Hypothalamus (tissue), 51 donors: ENCODE data around the gene CNTRL.
"Not testable (repeated sequence)": the region's sequence is repeated elsewhere in the genome, so short reads cannot be mapped to it uniquely, and the experiment has no call there.

Experiments
- DNase-seq, 51 donors: peaks; one replicate each; lab custom pipeline; 2025; lab: John Stamatoyannopoulos, UW

Gene CNTRL

DNA sequence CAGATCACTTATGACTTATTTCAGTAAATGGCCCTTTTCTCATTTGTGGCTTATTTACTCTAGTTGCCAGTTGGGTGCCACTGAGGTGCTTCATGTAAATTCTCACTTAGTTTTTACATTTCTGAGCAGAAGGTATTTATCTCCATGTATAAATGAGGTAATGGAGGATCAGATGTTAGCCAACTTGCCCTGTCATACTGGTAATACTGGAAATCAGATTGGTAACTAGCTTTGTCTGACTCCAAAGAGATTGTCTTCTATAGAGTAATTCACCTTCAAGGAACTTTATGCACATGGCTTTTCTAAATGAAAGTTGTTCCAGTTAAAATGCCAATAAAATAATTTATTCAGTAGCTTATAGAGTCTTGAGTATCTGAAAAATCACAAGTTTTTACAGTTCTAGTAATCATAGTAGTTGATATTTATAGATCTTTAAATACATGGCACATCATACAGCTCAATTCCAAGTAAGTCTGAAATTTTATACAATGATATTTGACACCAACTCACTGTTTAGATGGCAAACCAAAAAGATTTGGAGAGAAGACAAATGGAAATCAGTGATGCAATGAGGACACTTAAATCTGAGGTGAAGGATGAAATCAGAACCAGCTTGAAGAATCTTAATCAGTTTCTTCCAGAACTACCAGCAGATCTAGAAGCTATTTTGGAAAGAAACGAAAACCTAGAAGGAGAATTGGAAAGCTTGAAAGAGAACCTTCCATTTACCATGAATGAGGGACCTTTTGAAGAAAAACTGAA is 98.2 kb downstream of the CNTRL start:
- no peak for DNase-seq

- peak in 1 of 51 donors; percentile 6 for DNase-seq
Measured at GRCh38 chr9:121173501-121173900, 98.7 kb downstream of the CNTRL start.

GRCh38 chr9:121178676-121179372 is 104.1 kb downstream of the CNTRL start:
- DNase-seq: no peak

GRCh38 chr9:121179373-121179721 is 104.6 kb downstream of the CNTRL start:
- not testable (repeated sequence) for DNase-seq

DNA sequence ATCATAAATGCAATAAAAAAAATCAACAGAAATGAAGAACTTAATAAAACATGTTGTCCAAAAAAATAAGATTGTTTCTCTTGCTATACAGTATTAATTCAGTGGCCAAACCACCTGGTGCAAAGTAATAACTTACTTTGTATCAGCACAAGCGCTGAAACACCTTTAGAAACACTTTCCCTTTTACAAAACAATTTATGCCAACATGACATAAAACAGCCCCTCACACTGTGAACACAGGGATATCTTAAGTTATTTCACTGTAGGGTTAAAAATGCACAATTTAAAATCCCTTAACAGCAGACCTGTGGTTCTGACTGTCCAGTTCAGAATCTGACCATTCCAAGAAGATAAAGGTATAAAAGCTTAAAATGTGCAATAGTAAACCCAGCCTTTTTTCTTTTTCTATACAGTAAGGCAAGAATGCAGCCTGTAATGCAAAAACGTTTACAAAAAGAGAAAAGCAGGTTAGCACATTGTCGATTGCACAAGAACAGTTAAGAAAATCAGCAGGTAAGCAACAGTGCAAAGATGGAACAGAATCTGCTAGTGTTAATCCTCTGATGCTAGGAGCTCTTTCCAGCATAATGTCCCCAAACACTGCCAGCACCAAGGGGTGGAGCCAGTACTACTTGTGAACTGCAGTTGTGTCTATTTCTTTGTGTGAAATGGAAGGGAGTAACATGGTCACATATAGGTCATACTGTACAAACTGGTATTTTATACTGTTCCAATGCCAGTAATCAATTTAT is 105.4 kb downstream of the CNTRL start:
- peak in 2 of 51 donors; percentile 9 for DNase-seq

GRCh38 chr9:121182101-121182836 is 107.5 kb downstream of the CNTRL start:
- DNase-seq: no peak

DNA sequence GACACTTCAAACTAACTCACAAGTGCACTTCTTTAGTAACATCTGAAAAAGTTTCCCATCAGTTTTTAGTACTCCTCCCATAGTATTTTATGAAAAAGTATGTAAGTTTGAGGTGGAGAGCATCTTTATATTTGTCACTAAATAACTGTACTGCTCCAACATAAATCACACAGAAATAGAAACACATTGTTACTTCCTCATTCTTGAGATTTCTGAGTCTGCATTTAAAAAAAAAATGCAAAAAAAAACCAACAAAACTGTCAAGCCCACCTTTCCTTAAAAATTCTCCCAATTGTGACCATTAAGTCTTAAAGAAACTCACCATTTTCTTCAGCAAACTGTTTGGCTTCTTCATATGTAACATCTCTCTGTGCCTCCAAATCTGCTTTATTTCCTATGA is 108.2 kb downstream of the CNTRL start:
- no peak for DNase-seq

DNA sequence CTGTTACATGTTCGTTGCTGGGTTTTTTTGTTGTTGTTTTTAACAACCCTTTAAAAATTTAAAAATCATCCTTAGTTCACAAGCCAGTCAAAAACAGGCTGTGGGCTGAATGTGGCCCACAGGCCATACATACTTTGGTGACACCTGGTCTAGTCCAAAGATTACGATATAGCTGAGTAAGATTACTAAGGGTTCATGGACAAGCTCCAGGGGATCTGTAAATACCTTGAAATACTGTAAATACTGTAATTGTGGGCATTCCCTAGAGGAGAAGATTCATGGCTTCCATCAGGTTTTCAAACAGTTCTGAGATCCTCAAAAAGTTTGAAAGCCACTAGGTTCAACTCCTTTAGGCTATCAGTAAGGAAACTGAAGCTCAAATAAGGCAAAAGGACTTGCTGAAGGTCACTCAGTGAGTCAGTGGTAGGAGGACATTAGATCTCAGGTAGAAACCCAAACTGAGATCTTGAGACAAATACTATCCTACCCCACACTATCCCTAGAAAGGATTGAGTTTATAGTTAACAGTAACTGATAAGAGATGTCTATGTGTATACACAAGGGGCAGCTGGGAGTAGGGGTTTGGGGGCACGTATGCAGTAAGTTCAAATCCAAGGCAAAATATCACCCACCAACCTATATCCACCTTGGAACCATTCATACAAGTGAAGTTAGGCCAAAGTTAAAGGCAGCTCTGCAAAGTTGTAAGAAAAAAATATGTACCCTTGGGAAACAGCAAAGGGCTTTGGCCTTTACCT is 109.1 kb downstream of the CNTRL start:
- no peak for DNase-seq

GRCh38 chr9:121184463-121184862 is 109.7 kb downstream of the CNTRL start:
- no peak for DNase-seq

- DNase-seq: no peak
Measured at GRCh38 chr9:121185178-121185745, 110.5 kb downstream of the CNTRL start.

DNA sequence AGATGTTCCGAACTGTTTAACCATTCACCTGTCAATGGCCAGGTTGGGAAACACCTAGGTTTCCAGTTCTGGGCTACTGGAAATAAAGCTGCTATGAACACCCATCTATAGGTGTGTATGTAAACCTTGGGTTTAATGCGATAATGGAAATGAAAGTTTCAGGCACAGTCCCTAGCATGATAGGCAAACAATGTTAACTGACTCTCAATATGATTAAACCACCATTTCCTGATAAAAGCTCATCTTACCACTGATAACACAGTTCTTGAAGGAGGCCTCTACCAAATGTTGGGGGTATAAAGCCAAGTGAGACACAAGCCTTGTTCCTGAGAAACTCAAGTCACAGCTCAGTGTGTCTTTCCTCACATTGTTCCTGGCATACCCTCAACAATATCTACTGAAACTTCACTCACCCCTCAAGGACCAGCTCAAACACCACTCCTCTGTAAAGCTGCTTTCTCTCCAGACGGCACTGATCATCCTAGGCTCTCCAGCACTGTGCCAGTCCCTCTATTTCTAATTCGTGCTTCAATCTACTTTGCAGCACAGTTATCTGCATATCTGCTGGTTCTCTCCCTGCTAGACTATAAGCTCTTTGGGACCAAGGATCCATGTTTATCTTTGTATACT is 111.1 kb downstream of the CNTRL start:
- DNase-seq: no peak

- DNase-seq: no peak
Measured at GRCh38 chr9:121187636-121188305, 113.0 kb downstream of the CNTRL start.

DNA sequence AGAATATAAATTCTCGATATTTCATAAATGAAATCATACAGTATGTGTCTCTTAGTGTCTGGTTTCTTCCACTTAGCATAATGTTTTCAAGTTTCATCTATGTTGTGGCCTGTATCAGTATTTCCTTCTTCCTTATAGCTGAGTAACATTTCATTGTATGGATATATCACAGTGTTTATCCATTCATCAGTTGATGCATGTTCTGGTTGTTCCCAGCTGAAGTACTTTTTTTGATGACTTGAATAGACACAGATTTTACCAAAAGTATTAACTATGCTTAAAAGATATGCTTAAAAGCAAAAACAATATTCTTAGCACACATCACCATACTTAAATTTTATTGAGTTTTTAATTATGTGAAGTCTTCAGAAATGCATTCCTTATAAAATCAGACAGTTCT is 114.3 kb downstream of the CNTRL start:
- DNase-seq: no peak

- DNase-seq: no peak
Measured at GRCh38 chr9:121189660-121190059, 114.9 kb downstream of the CNTRL start.

DNA sequence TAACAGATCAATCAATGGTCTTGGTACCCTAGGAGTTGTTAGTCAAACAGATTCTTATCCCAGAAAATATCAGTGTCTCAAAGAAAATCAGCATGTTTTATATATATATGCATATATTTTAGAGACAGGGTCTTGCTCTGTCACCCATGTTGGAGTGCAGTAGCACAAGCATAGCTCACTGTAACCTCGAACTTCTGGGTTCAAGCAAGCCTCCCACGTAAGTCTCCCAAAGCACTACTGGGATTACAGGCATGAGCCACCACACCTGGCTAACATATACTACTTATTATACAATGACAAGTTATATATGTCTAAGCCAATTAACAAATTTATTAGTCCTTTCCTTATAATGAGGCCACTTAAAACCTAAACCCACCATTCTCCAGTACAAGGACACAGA is 116.5 kb downstream of the CNTRL start:
- no peak for DNase-seq

DNA sequence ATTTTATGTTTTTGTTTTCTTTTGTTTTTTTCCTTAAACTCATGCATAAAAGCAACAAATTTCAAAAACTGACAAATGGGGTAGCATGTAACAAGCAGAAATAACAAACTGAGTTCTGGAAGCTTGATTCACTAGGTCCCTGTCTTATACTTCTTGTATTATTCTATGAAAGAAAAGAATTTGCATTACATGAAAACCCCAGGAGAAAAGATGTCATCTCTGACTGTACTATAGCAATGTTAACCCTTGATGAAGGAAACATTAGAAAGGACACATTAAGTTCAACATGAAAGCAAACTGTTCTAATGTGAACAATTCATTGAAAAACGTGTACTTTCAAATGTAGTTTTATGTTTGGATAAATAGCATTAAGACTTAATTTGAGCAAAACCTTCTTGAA is 117.8 kb downstream of the CNTRL start:
- no peak for DNase-seq

DNA sequence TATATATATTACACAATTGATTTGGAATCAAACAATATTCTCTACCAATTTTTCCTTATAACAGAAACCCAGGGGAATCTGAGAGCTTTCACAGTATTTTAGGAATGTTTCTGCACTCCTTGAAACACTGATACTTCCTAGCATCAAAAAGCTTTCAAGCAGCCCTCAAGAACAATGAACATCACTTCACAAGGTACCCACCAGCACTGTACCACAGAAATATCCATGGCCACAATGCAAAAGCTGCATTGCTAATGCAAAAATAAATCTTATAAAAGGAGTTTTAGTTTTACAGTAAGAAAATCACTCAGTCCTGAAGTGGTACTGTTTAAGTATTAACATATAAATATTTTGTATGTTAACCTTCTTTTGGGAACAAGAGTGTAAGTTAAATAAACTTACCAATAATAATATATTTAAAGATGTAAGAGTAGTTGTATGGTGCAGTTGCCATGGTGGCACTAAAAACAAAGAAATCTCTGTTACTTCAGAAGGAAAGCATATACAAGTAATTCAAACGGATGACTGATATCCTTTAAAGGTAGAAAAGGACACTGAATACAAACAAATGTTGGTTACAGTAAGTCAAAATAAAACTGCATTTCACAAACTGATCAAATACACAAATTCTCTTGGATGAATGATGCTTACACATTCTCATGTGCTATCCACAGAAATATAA is 118.3 kb downstream of the CNTRL start:
- no peak for DNase-seq

- DNase-seq: no peak
Measured at GRCh38 chr9:121194730-121195129, 120.0 kb downstream of the CNTRL start.
